Head of caudate nucleus (tissue), 42 donors: Measurements from ENCODE around the gene PHF12.

Experiments used
- DNase-seq, 42 donors: peaks; one replicate each; pipeline versions ENCODE4 v3.0.0 to v3.0.0-alpha.2; 2020 to 2021; ENCODE audit warnings: mixed read lengths in 7 of 42
- intact Hi-C: fragments of 100-400 bp; cut with DNase I; formaldehyde crosslinking; loops from one replicate; pipeline ENCODE4 v1.15.0; 2022

PHF12 gene

GRCh38 chr17:28951428-28951990, at the start of gene PHF12:
PHF12 (minus strand) TSS chr17:28951518; CDS start chr17:28950960, 558 bp downstream.
- intact Hi-C loops = loop anchor here (5.0 kb wide), 1 partner anchor 224 kb away; the partner anchor contains the start of genes NEK8 and TLCD1
- peak; percentile 98 to 100 (median 99) for DNase-seq

DNA sequence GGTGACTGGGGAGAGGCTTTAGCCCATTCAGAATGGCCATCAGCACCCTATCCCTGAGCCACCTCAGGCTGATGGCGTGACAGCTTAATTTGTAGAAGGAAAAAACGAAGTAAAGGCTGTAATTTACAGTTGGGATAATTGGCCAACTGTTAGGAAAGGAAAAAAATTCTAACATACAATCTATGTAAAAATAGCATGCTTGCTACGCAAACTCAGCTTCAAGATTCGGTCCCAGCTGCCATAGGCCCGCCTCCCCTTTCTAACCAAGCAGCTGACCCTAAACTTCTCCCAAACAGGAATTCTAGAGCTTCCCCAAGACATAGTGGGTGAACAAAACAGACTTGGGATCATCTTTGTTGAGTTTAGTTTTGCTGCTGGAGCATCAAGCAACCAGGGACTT, 49.7 kb upstream of the PHF12 start:
- intact Hi-C loops = no loop called here
- no peak for DNase-seq

GRCh38 chr17:28999206-28999605, 47.9 kb upstream of the PHF12 start:
- intact Hi-C loops = no loop called here
- no peak for DNase-seq

- no peak for DNase-seq
Observed at GRCh38 chr17:28997806-28998205, 46.5 kb upstream of the PHF12 start.

GRCh38 chr17:28996554-28997096, 45.3 kb upstream of the PHF12 start:
- intact Hi-C loops = no loop called here
- DNase-seq = no peak

More at GRCh38 chr17:28997806-28998205, 46.5 kb upstream of the PHF12 start:
- intact Hi-C loops = no loop called here

- DNase-seq = no peak
- intact Hi-C loops = no loop called here
Observed at GRCh38 chr17:28993645-28994426, 42.5 kb upstream of the PHF12 start.

DNA sequence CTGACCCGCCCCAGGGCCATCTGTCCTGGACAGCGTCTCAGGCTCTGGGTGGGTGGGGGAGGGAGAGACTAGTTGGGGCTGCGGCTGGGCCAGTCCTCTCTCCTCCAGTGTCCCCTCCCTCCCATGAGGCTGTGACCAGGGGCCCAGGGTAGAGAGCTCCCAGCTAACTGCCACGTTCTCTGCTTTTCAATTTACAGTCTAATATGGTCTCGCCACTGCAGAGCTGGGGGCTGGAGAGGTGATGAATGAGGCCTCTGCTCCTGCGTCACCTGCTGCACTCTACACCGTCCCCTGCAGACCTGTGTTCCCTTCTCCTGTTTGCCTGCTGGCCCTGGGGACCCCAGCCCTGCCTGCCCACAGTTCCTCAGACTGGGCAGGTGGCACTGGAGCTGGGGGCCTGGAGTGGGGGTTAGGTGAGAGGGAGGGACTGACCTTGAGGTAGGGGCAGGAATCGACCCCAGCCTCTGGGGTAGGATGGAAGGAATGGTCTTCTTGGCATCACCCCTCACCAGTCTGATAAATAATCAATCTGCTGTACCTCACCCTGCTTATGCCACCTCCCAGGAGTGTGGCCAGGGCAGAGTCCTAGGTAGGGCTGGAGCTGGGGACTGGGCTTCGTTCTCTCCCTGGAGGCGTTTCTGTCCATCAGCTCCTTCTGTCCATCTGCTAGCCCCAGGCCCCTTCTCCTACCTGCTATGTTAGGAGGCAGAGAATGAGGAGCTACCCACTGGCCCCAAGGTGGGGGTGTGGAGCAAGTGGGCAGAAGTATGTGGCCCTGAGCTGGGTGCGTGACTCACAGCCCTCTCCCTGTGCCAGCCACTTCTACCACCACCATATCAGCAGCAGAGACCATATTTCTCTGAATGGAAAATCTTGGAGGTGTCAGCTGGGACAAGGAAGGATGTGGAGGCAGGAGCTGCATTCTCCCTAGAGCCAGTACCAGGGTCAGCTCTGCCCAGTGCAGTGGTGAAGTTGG, 41.6 kb upstream of the PHF12 start:
- DNase-seq = no peak
- intact Hi-C loops = no loop called here

- intact Hi-C loops = no loop called here
- no peak for DNase-seq
Observed at GRCh38 chr17:28992185-28992584, 40.9 kb upstream of the PHF12 start.

GRCh38 chr17:28991779-28992178, 40.5 kb upstream of the PHF12 start:
- DNase-seq = no peak
- intact Hi-C loops = no loop called here

GRCh38 chr17:28989028-28989427, 37.7 kb upstream of the PHF12 start:
- no peak for DNase-seq
- intact Hi-C loops = no loop called here

DNA sequence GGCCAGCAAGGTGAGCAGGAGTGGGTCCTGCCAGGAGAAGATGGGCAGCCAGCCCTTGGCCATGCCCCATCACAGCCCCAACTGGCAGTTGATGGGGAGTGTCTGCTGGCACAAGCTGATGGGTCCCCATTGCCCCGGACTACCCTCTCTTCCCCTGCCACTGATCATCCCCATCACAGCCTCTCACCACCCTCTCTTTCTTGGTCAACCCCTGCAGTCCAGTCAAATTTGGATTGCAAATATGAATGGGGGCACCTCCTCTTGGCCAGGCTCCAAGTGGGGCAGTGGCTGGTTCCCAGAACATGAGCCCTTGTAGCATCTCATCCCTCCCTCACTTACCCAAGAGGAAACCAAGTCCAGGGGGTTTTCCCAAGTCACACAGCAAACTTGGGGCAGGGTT, 37.2 kb upstream of the PHF12 start:
- intact Hi-C loops = no loop called here
- DNase-seq = no peak

DNA sequence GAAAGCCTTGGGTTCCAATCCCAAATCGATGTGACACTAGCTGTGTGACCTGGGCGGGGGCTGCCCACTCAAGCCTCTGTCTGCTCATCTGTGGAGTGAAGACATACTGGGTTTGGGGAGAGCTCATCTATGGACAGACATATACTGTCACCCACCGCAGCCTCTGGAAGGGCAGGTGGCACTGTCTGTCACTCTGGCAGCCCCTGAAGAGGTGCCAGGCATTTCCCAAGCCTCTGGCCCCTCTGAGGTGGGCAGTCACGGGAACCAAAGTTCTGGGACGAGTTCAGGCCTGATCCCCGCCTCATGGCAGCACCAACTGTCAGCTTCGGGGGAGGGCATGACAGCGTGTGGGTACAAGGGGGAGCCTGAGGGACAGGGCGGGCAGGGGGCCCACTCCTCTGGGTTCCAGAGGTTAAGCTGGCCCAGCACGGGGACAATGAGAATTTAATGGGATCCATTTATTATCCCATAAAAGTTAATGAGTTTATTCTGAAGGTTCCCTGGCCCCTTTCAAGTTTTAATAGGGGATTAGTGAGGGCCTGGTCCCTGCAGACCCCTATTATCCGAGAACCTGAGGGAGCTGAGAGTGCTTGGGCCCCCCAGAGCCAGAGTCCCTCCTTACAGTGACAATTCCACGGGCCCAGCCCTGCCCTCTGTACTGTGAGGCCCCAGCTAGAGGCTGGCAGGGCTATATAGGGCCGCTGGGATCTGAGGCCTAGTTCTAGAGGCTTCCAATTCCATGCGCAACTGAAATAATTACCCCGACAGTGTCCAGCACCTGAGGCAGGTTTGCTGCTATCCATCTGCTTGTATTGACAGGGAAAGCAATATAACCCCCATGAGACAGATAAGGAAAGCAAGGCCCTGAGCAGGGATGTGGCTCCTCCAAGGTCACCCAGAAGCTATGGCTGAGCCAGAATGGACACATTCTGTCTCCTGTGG, 35.7 kb upstream of the PHF12 start:
- intact Hi-C loops = no loop called here
- DNase-seq = no peak

DNA sequence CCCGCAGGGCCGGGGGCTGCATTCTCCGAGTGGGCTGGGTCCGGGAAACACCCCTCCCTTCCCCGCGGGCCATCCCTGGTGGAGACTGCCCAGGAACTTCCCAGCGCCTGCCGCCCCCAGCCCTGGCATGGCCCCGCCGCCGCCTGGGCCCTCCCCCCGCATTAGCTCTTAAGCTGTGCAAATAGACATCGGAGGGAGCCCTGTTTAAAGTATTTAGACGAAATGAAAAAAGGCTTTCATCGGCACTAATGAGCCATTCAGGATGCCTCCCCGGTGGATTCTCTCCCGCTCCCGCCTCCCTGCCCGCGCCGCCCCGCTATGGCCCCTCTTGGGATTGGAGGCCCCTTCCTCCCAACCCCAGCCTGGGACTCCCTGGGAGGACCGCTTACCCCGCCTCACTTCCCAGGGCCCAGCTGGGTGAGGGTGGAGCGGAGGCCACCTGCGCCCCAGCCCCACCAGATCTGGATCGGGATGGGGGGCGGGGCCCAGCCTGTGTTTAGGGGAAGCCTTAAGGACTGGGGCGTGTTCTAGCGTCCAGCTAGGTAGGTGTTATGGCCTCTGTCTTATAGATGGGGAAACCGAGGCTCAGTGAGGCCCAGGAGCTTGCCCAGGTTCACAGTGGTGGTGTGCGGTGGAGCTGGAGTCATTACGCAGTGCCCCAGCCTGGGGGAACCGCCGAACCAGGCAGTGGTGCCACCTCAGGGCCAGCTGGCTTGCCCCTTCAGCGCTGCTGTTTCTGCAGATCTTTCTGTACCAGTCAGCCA, 34.8 kb upstream of the PHF12 start:
- DNase-seq = peak in 3 of 42 donors; percentile 28 to 38 (median 30)
- intact Hi-C loops = no loop called here

GRCh38 chr17:28983286-28984230, 32.2 kb upstream of the PHF12 start:
- DNase-seq = peak; percentile 32 to 93 (median 73)
- intact Hi-C loops = no loop called here

DNA sequence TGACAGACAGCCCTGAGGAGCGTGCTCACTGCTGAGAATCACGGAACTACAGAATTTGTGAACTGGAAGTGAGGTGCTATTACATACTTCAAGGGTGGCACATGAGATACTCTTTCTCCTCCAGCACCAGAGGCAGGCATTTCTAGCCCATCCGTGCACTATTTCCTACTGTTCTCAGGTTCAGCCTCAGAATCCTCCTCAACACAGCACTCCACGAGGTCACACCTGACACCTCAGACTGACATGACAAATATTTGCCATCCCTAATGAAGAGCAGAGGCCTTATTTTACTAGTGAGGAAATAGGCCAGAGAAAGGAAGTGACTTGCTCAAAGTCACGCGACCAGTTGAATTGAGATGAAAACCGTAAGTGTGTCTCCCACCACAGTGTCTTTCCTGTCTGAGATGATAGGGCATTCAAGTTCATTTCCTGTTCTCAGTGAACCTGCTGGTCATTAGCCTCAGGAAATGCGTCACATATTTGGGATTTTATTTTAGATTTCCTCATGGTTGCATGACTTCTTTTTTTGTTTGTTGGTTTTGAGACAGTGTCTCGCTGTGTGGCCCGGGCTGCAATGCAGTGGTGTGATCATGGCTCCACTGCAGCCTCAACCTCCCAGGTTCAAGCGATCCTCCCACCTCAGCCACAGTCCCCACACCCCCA, 30.9 kb upstream of the PHF12 start:
- DNase-seq = no peak
- intact Hi-C loops = no loop called here
